ENCODE data around the gene RER1. TPM values are rescaled to one million over a fixed set of nuclear protein-coding genes. Genes with fewer than 3 reads are reported as not detected.

RER1 gene
- total RNA-seq, 4 donors from 2014 or later = 54.4 to 78.6 (median 69.8) TPM

DNA sequence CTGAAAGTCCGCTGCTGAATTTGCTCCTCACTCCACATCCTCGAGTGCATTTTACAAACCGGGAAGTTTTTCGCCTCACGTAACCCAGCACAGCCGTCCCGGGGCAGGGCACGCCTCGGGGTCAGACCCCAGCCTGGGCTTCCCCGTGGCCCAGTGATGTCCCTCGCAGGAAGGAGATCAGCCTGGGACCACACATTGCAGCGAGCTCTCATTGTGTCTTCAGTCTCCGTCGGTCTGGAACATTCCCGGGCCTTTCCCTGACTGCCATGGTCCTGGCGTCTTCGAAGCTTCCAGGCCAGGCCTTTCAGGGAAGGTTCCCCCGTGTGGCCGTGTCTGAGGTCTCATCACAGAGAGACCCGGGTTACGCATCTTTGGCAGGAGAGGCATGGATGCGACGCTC lies 43.7 kb upstream of the RER1 start:
- no peak for ATAC-seq
- no peak for TF ChIP-seq POLR2AphosphoS5 (IDR thresholded peaks at IDR 0.05)
- no peak overlapping the region for H3K27ac ChIP-seq
- no peaks in the 10 kb centered on the region for H3K9me3 ChIP-seq
- H3K27me3 ChIP-seq = no peaks in the 10 kb centered on the region
- WGBS, 2 donors (ENCODE audit: low coverage in 1 of 2) = 93 to 95% methylated on average over 3 to 7 of the region's 23 CpGs
- no peak overlapping the region for H3K4me3 ChIP-seq
- no peaks in the 10 kb centered on the region for H3K4me1 ChIP-seq
- no peaks in the 10 kb centered on the region for H3K36me3 ChIP-seq

- Histone ChIP-seq H3K9me3 (no peaks in the 10 kb centered on the region), H3K27me3 (no peaks in the 10 kb centered on the region), H3K36me3 (no peaks in the 10 kb centered on the region), H3K4me1 (peaks cover 0 to 5% (median 0%) of the 10 kb centered on the region in 3 donors), H3K4me3 (no peak overlapping the region), H3K27ac (no peak overlapping the region)
- ATAC-seq = no peak
- no peak for TF ChIP-seq EP300 (IDR thresholded peaks at IDR 0.05)
- TF ChIP-seq POLR2A (IDR thresholded peaks at IDR 0.05) = no peak
- TF ChIP-seq CTCF (IDR thresholded peaks at IDR 0.05) = no peak
- no peak for TF ChIP-seq POLR2AphosphoS5 (IDR thresholded peaks at IDR 0.05)
- WGBS, 2 donors (ENCODE audit: low coverage in 1 of 2) = 89 to 90% methylated on average over 6 to 18 of the region's 59 CpGs
Measured at GRCh38 chr1:2348346-2349325, 43.0 kb upstream of the RER1 start.

DNA sequence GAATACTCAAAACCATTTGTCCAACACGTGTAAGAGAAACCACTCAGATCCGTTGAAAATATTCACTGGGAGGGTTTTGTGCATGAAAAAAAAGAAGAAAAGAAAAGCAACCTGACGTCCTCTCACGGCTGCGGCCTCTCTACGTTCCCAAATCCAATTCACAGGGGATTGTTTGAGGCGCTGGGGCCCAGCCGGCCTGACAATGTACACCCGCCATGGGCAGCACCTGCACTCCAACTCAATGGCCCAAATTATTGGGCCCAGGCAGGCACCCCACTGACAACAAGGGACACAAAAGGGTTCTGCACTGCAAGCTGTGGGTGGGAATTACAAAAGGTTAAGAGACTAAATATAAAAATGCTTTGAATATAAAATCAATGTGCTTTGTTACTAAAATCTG lies 41.8 kb upstream of the RER1 start:
- no peaks in the 10 kb centered on the region for H3K27me3 ChIP-seq
- H3K4me1 ChIP-seq = peaks cover 0 to 11% (median 2%) of the 10 kb centered on the region in 3 donors
- no peaks in the 10 kb centered on the region for H3K36me3 ChIP-seq
- WGBS, 2 donors (ENCODE audit: low coverage in 1 of 2) = 81 to 85% methylated on average over 8 to 9 of the region's 9 CpGs
- no peak overlapping the region for H3K4me3 ChIP-seq
- H3K9me3 ChIP-seq = no peaks in the 10 kb centered on the region
- ATAC-seq = no peak
- no peak for TF ChIP-seq CTCF (IDR thresholded peaks at IDR 0.05)
- H3K27ac ChIP-seq = no peak overlapping the region

DNA sequence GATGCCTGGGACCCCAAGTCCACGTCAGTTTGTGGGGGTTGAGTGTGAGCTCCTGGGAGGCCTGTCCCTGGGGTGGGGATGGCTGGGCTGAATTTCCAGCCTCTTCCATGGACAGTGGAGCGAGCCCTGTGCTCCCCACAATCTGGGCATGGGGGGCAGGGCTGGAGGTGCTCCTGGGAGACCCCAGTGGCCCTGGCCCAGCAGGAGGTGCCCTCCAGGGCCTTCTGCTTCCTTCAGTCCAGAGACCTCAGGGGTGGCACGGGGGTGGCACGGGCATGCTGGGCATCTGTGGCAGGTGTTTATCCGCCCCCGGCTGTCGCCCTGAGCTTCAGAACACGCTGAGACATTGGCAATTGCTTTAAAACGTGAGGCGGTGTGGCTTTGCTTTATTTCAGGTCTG lies 41.1 kb upstream of the RER1 start:
- Histone ChIP-seq H3K27me3 (no peaks in the 10 kb centered on the region), H3K36me3 (no peaks in the 10 kb centered on the region), H3K4me1 (peaks cover 0 to 18% (median 8%) of the 10 kb centered on the region in 3 donors), H3K27ac (no peak overlapping the region), H3K9me3 (no peaks in the 10 kb centered on the region), H3K4me3 (no peak overlapping the region)
- TF ChIP-seq CTCF (IDR thresholded peaks at IDR 0.05) (no peak), POLR2AphosphoS5 (IDR thresholded peaks at IDR 0.05) (no peak), EP300 (IDR thresholded peaks at IDR 0.05) (no peak), POLR2A (IDR thresholded peaks at IDR 0.05) (no peak)
- 89 to 100% methylated on average over 1 of the region's 10 CpGs for WGBS, 2 donors (ENCODE audit: low coverage in 1 of 2)
- ATAC-seq = no peak

- Histone ChIP-seq H3K9me3 (no peaks in the 10 kb centered on the region), H3K27me3 (no peaks in the 10 kb centered on the region), H3K27ac (no peak overlapping the region), H3K4me3 (no peak overlapping the region), H3K4me1 (peaks cover 0 to 23% (median 12%) of the 10 kb centered on the region in 3 donors), H3K36me3 (no peaks in the 10 kb centered on the region)
- no peak for ATAC-seq
- WGBS, 2 donors (ENCODE audit: low coverage in 1 of 2) = 92% methylated on average over 8 of the region's 31 CpGs; no CpG with 5 or more reads in 1 of the 2 donors
- TF ChIP-seq EP300 (IDR thresholded peaks at IDR 0.05) (no peak), POLR2AphosphoS5 (IDR thresholded peaks at IDR 0.05) (no peak), POLR2A (IDR thresholded peaks at IDR 0.05) (no peak), CTCF (IDR thresholded peaks at IDR 0.05) (no peak)
Measured at GRCh38 chr1:2350911-2351655, 40.6 kb upstream of the RER1 start.
